Measurements from ENCODE around the gene CIB2.

- no peak for TF ChIP-seq POLR2A (IDR thresholded peaks at IDR 0.05)
- TF ChIP-seq CTCF (IDR thresholded peaks at IDR 0.05): no peak
Observed at GRCh38 chr15:78149805-78150751, 18.8 kb upstream of the CIB2 start.

Data from upper lobe of left lung (tissue), 4 donors.